GM04503 (cell line): ENCODE measurements around the gene ZNF444.
"Not testable (repeated sequence)": the region's sequence is repeated elsewhere in the genome, so short reads cannot be mapped to it uniquely, and the experiment has no call there.

ENCODE experiments used
- DNase-seq: peaks from one replicate; pipeline ENCODE4 v3.0.0-alpha.2; 2012; ENCODE audit warnings: low read depth

The ZNF444 gene

DNA sequence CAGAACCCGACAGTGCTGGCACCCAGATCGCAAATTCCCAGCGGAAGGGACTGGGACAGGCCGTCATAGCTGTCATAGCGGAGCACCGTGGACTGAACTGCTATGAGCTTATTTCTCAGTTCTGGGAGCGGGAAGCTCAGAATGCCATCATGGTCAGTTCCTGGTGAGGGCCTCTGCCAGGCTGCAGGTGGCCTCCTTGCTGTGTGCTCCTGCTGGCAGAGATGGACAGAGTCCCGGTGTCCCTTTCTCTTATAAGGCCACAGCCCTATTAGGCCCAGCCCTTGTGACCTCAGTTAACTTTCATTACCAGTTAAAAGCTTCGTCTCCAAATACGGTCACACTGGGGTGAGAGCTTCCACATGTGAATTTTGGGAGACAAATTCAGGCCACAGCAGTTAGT lies 4.6 kb downstream of the ZNF444 start:
- no peak for DNase-seq

DNA sequence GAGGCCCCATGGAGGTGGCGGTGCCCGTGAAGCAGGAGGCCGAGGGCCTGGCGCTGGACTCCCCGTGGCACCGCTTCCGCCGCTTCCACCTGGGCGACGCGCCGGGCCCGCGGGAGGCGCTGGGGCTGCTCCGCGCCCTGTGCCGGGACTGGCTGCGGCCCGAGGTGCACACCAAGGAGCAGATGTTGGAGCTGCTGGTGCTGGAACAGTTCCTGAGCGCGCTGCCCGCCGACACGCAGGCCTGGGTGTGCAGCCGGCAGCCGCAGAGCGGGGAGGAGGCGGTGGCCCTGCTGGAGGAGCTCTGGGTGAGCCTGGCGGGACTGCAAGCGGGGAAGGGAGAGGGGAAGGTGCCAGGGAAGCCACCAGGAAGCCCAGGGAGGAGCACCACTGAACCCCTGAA lies 5.8 kb downstream of the ZNF444 start:
- no peak for DNase-seq

- no peak for DNase-seq
Measured at GRCh38 chr19:56147307-56147706, 6.2 kb downstream of the ZNF444 start.

DNA sequence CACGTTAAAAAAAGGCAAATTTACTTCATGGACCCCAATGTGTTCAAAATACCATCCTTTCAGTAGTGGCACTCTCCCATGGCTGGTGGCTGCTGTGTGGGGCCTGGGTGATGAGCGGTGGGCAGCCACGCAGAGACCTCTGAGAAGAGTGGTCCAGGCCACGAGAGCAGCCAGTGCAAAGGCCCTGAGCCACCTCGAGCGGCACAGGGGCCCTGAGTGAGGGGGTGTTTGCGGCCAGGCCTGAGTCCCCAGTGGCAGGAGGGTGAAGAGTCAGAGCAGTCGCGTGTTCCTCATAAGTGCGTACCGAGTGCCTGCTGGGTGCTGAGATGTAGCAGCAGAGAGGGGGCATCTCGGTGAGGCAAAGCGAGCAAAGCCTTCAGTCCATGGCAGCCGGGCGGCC lies 7.0 kb downstream of the ZNF444 start:
- DNase-seq: no peak

DNA sequence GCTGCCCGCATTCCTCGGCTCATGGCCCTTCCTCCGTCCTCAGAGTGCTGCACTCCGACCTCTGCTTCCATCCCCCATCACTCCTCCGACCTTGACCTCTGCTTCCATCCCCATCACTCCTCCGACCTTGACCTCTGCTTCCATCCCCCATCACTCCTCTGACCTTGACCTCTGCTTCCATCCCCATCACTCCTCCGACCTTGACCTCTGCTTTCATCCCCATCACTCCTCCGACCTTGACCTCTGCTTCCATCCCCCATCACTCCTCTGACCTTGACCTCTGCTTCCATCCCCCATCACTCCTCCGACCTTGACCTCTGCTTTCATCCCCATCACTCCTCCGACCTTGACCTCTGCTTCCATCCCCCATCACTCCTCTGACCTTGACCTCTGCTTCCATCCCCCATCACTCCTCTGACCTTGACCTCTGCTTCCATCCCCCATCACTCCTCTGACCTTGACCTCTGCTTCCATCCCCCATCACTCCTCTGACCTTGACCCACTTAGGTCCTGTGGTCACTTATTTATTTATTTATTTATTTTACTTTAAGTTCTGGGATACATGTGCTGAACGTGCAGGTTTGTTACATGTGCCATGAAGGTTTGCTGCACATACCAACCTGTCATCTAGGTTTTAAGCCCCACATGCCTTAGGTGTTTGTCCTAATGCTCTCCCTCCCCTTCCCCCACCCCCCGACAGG lies 8.0 kb downstream of the ZNF444 start:
- DNase-seq: not testable (repeated sequence)

GRCh38 chr19:56149656-56150038 lies 8.6 kb downstream of the ZNF444 start:
- DNase-seq: no peak

GRCh38 chr19:56150358-56150757 lies 9.3 kb downstream of the ZNF444 start:
- DNase-seq: no peak

DNA sequence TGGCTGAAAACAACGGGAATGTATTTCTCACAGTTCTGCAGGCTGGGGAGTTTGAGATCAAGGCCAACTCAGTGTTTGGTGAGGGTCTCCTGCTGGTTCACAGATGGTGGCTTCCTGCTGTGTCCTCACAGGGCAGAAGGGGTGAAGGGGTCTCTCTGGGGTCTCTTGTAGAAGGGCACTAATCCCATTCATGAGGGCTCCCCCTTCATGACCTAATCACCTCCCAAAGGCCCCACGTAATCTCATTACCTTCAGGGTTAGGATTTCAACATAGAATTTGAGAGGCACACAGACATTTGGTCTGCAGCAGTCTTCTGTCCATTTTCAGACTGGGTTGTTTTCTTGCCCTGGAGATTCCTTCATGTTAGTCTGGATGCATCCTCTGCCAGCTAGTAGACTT lies 11.6 kb downstream of the ZNF444 start:
- no peak for DNase-seq

- DNase-seq: no peak
Measured at GRCh38 chr19:56153507-56153906, 12.4 kb downstream of the ZNF444 start.

DNA sequence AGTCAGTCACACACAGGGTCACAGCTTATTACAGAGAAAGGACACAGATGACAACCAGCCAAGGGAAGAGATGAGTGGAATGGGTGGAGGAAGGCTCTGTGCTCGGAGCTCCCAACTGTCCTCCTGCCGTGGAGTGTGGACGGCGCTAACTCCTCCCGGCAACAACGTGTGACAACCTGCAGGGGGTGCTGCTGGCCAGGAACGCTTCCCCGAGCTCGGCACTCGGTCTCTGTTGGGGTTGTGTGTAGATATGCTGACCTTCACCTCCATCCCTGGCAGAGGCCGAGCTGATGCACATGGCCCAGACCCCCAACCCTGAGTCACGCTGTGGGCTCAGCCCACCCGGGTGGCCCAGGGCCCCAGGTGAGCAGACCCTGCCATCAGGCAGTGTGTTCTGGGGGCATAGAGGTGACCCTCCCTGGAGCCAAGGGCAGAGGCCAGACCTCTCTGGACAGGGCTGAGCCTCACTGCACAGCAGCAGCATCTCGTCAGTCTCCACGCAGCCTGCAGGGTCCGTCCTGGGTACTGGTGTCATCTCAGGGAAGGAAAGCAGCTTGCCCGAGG lies 14.1 kb downstream of the ZNF444 start:
- DNase-seq: no peak

GRCh38 chr19:56156768-56157167 lies 15.7 kb downstream of the ZNF444 start:
- no peak for DNase-seq

DNA sequence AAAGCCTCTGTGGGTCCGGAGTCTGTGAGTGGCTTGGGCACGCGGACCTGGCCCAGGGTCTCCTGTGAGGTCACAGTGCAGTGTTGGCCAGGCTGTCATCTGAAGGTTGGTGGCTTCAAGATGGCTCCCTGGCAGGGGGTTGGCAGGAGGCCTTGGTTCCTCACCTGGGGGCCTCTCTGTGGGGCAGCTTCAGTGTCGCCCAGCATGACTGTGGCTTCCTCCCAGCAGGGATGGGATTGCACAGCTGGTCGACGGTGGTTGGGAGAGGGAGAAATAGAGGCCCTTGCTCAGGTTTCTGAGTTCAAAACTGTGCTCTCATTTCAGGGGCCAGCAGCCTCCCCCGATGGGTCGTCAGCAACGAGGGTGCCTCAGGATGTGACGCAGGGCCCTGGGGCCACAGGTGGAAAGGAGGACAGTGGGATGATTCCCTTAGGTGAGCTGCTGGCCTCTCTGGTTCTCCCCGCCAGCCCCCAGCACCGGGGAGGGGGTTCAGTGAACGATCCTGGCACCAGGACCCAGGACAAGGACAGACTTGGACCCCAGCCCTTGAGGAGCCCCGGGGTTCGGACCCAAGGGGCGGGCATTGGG lies 17.2 kb downstream of the ZNF444 start:
- DNase-seq: no peak

DNA sequence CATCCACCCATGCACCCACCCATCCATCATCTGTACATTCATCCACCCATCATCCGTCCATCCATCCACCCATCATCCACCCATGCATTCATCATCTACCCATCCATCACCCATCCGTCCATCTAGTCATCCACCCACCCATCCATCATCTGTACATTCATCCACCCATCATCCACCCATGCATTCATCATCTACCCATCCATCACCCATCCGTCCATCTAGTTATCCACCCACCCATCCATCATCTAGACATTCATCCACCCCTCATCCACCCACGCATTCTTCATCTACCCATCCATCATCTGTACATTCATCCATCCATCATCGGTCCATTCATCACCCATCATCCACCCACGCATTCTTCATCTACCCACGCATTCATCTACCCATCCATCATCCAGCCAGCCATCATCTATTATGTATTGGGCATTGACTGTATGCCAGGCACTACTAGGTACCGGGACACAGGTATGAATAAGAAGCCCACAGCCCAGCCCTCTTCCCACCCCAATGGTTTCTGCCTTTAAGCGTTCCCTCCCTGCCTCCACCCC lies 18.0 kb downstream of the ZNF444 start:
- no peak for DNase-seq

DNA sequence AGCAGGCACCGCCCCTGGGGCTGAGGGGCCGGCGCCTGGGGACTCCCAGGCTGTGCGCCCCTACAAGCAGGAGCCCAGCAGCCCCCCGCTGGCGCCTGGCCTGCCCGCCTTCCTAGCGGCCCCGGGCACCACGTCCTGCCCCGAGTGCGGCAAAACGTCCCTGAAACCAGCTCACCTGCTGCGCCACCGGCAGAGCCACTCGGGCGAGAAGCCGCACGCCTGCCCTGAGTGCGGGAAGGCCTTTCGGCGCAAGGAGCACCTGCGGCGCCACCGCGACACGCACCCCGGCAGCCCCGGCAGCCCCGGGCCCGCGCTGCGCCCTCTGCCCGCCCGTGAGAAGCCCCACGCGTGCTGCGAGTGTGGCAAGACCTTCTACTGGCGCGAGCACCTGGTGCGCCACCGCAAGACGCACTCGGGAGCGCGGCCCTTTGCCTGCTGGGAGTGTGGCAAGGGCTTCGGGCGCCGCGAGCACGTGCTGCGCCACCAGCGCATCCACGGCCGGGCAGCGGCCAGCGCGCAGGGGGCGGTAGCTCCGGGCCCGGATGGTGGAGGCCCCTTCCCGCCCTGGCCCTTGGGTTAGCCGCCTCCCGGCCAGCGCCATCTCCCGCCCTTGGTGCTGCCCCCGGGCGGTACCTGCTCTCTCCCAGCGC lies 18.7 kb downstream of the ZNF444 start:
- no peak for DNase-seq

DNA sequence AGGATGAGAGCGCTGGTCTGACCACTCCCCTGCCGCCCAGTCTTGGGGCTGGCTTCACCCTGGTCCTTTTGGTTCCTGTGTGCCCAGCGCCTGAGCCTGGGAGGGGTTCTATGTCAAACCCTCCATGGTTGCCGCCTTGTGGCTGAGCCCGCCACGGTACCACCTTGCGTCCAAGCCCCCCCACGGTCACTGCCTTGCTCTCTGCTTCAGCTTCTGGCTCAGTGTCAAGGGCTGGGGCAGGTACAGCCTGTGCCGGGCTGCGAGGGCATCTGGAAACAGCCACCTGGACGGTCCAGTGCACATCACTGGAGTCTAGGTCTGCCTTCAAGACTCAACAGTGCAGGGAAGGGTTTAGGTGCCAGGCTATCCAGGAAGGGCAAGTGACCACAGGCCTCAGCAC lies 20.4 kb downstream of the ZNF444 start:
- no peak for DNase-seq

DNA sequence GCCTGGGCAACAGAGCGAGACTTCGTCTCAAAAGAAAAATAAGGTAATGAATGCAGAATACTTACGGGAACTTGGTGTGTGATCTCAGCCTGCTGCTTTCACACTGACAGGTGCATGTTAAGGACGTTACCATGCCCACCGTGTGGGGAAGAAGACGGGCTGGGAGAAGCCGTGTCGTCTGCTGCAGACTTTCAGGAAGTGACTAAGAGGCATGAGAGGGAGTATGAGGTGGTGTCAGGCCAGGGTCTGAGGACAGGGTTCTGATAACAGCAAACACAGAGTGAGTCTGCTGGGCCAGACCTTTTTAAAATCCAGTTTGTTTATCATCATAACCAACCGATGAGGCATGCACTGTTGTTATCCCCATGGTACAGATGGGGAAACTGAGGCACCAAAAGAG lies 21.2 kb downstream of the ZNF444 start:
- no peak for DNase-seq

DNA sequence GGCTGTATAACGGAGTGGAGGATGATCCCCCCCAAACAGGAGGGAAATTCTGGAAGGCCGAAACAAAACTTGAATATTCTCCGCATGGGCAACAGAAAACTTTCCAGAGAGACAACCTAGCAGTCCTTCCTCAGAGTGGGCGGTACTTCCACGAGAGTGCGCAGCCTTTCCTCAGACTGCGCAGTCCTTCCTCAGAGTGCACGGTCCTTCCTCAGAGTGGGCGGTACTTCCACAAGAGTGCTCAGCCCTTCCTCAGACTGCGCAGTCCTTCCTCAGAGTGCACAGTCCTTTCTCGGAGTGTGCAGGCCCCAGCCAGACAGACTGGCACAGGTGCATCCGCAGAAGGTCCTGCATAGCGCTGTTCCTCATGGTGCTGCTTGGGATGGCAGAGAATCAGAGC lies 22.0 kb downstream of the ZNF444 start:
- DNase-seq: no peak

GRCh38 chr19:56167064-56167578 lies 26.0 kb downstream of the ZNF444 start:
- no peak for DNase-seq

GRCh38 chr19:56170261-56170660 lies 29.2 kb downstream of the ZNF444 start:
- no peak for DNase-seq

DNA sequence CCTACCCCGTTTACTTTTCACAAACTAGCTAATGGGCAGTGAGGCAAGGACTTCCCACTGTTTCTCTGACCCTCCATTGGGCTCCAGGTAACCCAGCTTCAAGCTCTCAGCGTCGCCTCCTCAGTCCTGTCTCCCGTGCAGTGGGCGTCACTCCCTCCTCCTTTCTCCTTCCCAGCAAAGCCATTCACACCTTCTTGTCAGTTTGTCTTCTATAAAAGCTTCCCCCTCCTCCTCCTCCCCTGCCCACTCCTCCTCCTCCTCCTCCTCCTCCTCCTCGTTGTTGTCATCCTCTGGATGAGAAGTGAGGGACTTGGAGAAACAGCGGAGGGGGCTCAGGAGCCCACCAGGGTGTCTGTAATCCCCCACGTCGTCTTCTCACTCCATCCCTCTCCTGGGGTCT lies 33.0 kb downstream of the ZNF444 start:
- DNase-seq: no peak

DNA sequence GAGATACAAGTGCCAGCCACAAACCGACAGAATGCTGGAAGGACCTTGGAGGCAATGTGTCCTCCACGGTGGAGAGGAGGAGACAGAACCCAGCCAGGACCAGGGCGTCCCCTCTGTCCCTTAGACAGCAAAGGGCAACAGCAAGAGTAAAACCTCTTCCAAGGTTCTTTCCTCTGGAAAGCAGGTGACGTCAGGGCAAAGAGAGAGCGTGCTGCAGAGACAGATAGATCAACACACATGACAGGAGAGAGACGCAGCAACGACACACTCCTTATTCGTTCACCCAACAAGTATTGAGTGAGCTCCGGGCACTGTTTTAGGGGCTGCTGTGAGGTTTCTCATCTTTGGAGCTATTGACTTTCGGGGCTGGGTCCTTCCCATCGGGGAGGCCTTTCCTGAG lies 33.5 kb downstream of the ZNF444 start:
- no peak for DNase-seq

- not testable (repeated sequence) for DNase-seq
Measured at GRCh38 chr19:56175861-56176307, 34.8 kb downstream of the ZNF444 start, which contains the start of gene GALP. GALP (plus strand) TSS chr19:56176008; CDS start chr19:56177109, 1,101 bp downstream.

GRCh38 chr19:56176310-56176709 lies 35.2 kb downstream of the ZNF444 start:
- not testable (repeated sequence) for DNase-seq
